Thymus (tissue), 11 donors: ENCODE results near the gene SELENOW. TPM values are rescaled to one million over a fixed set of nuclear protein-coding genes. Genes with fewer than 3 reads are reported as not detected.
"Not testable (repeated sequence)": the region's sequence is repeated elsewhere in the genome, so short reads cannot be mapped to it uniquely, and the experiment has no call there.

ENCODE experiments used
- DNase-seq, 9 donors: peaks; one replicate each; pipeline ENCODE4 v3.0.0-alpha.2; 2013; ENCODE audit warnings: low spot score in 9 of 9, low read depth in 6 of 9, missing footprints in 1 of 9
- H3K27ac ChIP-seq, 2 donors: one replicate each; pipeline ENCODE4 v1.5.1; 2013; ENCODE audit warnings: control low read depth in 1 of 2, low read depth in 1 of 2, low read length in 1 of 2, mild to moderate bottlenecking in 1 of 2, moderate library complexity in 1 of 2
- H3K27me3 ChIP-seq, 2 donors: one replicate each; pipeline ENCODE4 v1.5.1; 2013; ENCODE audit warnings: low read length in 1 of 2; ENCODE audit not compliant: control insufficient read depth in 2 of 2, insufficient read depth in 1 of 2
- H3K36me3 ChIP-seq, 2 donors: one replicate each; pipeline ENCODE4 v1.5.1; 2013; ENCODE audit warnings: low read length in 1 of 2, mild to moderate bottlenecking in 1 of 2, moderate library complexity in 1 of 2; ENCODE audit not compliant: control insufficient read depth in 2 of 2, insufficient read depth in 2 of 2
- H3K4me1 ChIP-seq, 2 donors: one replicate each; pipeline ENCODE4 v1.5.1; 2013; ENCODE audit warnings: low read length in 2 of 2; ENCODE audit not compliant: control insufficient read depth in 2 of 2, insufficient read depth in 2 of 2
- H3K4me3 ChIP-seq, 2 donors: one replicate each; pipeline ENCODE4 v1.5.1; 2013; ENCODE audit warnings: low read length in 2 of 2, control low read depth in 1 of 2, mild to moderate bottlenecking in 1 of 2
- H3K9me3 ChIP-seq, 2 donors: one replicate each; pipeline ENCODE4 v1.5.1; 2013; ENCODE audit warnings: low read length in 1 of 2, mild to moderate bottlenecking in 1 of 2; ENCODE audit not compliant: control insufficient read depth in 2 of 2, insufficient read depth in 1 of 2
- WGBS: extraction: QIAGEN DNeasy Blood & Tissue Kit; methylation state at CpG from one replicate; pipeline ENCODE4 v1.1.7; 2013; 5-methylcytosine and 5-hydroxymethylcytosine counted together
- polyA plus RNA-seq: library from polyadenylated mRNA; stranded (reverse); fragments of 200-250 nt; gene quantifications from one replicate; pipeline ENCODE4 v1.2.3, GENCODE V29; 2013
- total RNA-seq: library from RNA; stranded (reverse); fragments of 120-200 nt; gene quantifications from one replicate; pipeline ENCODE4 v1.2.4, GENCODE V29; 2013
- donor health status: healthy.

Gene SELENOW
- total and polyA plus RNA-seq, 2 donors, result 198 to 349 TPM

DNA sequence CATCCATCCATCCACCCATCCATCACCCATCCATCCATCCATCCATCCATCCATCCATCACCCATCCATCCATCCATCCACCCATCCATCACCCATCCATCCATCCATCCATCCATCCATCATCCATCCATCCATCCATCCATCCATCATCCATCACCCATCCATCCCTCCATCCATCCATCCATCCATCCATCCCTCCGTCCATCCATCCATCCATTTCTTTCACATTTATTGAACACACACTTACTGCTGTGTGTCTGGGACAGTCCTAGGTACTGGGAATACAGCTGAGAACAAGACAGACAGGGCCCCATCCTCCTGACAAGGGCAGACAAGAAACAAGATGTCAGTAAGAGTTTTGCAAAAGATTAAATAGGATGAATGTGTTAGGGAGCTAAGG is 39.7 kb downstream of the SELENOW start:
- not testable (repeated sequence) for H3K9me3 ChIP-seq, H3K4me3 ChIP-seq, H3K4me1 ChIP-seq, DNase-seq, H3K36me3 ChIP-seq, H3K27ac ChIP-seq
- WGBS, result 98% methylated on average over 1 of the region's 1 CpG
- H3K27me3 ChIP-seq, result peaks cover 0 to 34% of the 10 kb centered on the region in 2 donors

DNA sequence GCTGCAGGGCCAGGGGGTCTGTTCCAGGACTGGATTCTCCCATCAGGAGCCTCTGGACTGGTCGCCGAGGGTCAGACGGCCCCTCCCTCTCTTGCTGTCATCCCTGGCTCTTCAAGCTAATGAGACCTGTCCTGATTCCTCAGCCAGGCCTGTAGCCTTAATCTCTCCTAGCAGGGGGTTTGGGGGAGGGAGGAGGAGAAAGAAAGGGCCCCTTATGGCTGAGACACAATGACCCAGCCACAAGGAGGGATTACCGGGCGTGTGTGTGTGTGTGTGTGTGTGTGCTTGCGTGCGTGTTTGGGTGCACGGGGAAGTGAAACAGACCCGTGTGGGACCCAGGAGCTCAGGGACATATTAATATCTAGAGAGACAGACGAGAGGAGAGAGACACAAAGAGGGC is 41.4 kb downstream of the SELENOW start:
- Histone ChIP-seq H3K9me3 (no peaks in the 10 kb centered on the region), H3K27me3 (peaks cover 0 to 34% of the 10 kb centered on the region in 2 donors), H3K4me1 (no peaks in the 10 kb centered on the region), H3K36me3 (no peaks in the 10 kb centered on the region), H3K27ac (no peak overlapping the region), H3K4me3 (no peak overlapping the region)
- WGBS, result 23% methylated on average over 10 of the region's 10 CpGs
- DNase-seq, result no peak

DNA sequence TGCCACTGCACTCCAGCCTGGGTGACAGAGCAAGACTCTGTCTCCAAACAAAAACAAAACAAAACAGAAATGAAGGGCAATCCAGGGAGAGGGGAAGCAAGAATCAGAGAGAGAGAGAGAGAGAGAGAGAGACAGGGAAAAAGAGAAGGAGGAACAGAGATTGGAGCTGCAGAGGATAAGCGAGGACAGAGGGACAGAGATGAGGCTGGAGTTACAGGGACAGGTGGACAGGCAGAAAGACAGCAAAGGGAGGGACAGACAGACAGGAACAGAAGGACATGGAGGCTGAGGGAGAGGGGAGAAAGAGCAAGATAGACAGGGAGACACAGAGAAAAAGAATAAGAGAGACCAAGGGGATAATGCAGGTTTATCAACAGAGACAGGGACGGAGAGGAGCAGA is 41.9 kb downstream of the SELENOW start:
- no peaks in the 10 kb centered on the region for H3K9me3 ChIP-seq
- no peaks in the 10 kb centered on the region for H3K4me1 ChIP-seq
- DNase-seq, result no peak
- WGBS, result 78% methylated on average over 2 of the region's 2 CpGs
- no peak overlapping the region for H3K27ac ChIP-seq
- H3K36me3 ChIP-seq, result no peaks in the 10 kb centered on the region
- peaks cover 0 to 34% of the 10 kb centered on the region in 2 donors for H3K27me3 ChIP-seq
- H3K4me3 ChIP-seq, result no peak overlapping the region

DNA sequence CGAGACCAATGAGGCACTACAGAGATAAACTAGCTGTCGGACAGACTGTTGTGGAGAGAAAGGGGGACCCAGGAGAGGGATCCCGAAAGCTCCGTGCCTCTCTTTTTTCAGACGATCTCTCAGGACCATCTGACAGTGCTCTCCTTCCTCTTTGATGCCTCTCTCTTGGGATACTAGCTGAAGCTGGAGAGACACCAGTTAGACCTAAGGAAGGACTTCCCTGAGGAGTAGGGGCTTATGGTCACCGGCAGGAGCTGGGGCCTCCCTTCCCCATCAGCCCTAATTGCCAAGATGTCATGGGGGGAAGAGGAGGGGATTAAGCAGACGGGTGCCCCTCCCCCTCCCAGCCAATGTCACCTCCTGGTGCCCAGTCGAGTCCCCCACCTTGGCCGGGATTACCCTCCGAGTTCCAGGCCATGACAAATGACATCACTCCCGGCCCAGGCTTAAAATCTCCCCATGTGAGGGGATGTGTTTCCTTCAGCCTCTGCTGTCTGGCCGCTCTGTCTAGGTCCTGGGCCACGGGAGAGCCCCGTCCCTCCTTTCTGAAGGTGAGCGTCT is 43.0 kb downstream of the SELENOW start, which contains the start of gene CRX:
TSS of gene CRX (plus strand) at position 478 of the 561 bp plus-strand sequence. CDS start 12,507 bp downstream, outside the sequence.
- no peak for DNase-seq
- no peak within 1 kb of the TSS for H3K4me3 ChIP-seq
- H3K4me1 ChIP-seq, result no peaks in the 10 kb centered on the region
- H3K36me3 ChIP-seq, result no peaks in the 10 kb centered on the region
- no peaks in the 10 kb centered on the region for H3K9me3 ChIP-seq
- H3K27ac ChIP-seq, result no peak within 1 kb of the TSS
- WGBS, result 54% methylated on average over 15 of the region's 15 CpGs
- H3K27me3 ChIP-seq, result peaks cover 0 to 34% of the 10 kb centered on the region in 2 donors

DNA sequence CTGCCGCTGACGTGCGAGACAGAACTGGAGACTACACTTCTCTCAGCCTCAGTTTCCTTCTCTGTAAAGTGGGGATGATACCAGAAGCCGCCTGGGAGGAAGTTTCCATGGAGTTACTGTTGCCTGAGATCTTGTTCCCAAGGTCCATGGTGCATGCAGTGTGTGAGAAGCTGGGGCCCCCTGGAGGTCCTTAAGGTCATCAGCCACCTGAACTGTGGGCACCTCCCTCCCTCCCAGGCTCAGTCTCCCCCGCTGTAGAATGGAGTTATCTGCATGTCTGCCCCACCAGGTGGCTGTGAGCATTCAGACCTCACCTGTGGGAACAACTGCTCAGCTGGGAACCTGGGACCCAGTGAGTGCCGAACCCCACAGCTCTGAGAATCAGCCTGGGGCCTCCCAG is 45.9 kb downstream of the SELENOW start:
- DNase-seq, result no peak
- no peaks in the 10 kb centered on the region for H3K4me1 ChIP-seq
- H3K27me3 ChIP-seq, result peaks cover 0 to 29% of the 10 kb centered on the region in 2 donors
- no peaks in the 10 kb centered on the region for H3K36me3 ChIP-seq
- no peak overlapping the region for H3K27ac ChIP-seq
- WGBS, result 90% methylated on average over 6 of the region's 6 CpGs
- H3K4me3 ChIP-seq, result no peak overlapping the region
- no peaks in the 10 kb centered on the region for H3K9me3 ChIP-seq

DNA sequence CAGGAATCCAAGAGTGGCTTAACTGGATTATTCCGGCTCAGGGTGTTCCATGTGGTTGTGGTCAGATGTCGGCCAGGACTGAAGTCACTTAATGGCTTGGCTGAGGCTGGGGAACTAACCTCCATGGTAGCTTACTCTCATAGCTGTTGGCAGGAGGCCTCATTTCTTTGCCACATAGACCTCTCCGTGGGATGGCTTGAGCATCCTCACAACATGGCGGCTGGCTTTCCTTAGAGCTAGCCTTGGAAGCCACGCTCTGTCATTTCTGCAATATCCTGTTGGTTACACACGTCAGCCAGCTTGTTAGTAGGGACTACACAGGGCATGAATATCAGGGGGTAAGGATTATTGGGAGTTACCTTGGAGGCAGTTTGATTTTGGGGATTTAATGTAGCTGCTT is 48.3 kb downstream of the SELENOW start:
- H3K4me1 ChIP-seq, result no peaks in the 10 kb centered on the region
- no peak for DNase-seq
- 94% methylated on average over 6 of the region's 6 CpGs for WGBS
- H3K27ac ChIP-seq, result no peak overlapping the region
- H3K9me3 ChIP-seq, result no peaks in the 10 kb centered on the region
- H3K27me3 ChIP-seq, result peaks cover 0 to 5% of the 10 kb centered on the region in 2 donors
- no peak overlapping the region for H3K4me3 ChIP-seq
- H3K36me3 ChIP-seq, result no peaks in the 10 kb centered on the region

DNA sequence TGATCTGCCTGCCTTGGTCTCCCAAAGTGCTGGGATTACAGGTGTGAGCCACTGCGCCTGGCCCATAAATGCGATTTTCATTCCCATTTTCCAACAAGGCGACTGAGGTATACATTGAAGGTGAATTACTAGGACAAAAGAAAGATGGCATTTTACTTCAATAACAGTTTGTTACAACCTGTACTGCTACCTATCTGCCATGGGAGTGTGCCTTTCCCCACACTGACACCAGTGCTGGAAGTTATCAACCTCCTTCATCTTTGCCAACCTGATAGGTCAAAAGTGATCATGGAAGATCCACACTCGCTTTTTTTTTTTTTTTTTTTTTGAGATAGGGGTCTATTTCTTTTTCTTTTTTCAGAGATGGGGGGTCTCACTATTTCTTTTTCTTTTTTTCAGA is 54.2 kb downstream of the SELENOW start:
- 85% methylated on average over 4 of the region's 4 CpGs for WGBS
- no peaks in the 10 kb centered on the region for H3K4me1 ChIP-seq
- H3K27ac ChIP-seq, result no peak overlapping the region
- no peaks in the 10 kb centered on the region for H3K9me3 ChIP-seq
- no peaks in the 10 kb centered on the region for H3K36me3 ChIP-seq
- no peak for DNase-seq
- H3K27me3 ChIP-seq, result no peaks in the 10 kb centered on the region
- no peak overlapping the region for H3K4me3 ChIP-seq

Other genes starting within 250 kb of the SELENOW start
- 0.14 TPM for gene ZNF541, start 205.6 kb upstream of the SELENOW start, total RNA-seq
- 0.39 TPM for gene ZNF541, start 205.6 kb upstream of the SELENOW start, polyA plus RNA-seq
- gene BICRA, start 169.6 kb upstream of the SELENOW start, total RNA-seq, result 1.5 TPM
- 8.1 TPM for gene BICRA, start 169.6 kb upstream of the SELENOW start, polyA plus RNA-seq
- 1.9 TPM for gene EHD2, start 65.3 kb upstream of the SELENOW start, total RNA-seq
- gene EHD2, start 65.3 kb upstream of the SELENOW start, polyA plus RNA-seq, result 14.2 TPM
- gene NOP53, start 33.2 kb upstream of the SELENOW start, total RNA-seq, result 324 TPM
- gene NOP53, start 33.2 kb upstream of the SELENOW start, polyA plus RNA-seq, result 621 TPM
- not detected for gene TPRX1, start 25.8 kb downstream of the SELENOW start, total RNA-seq
- gene TPRX1, start 25.8 kb downstream of the SELENOW start, polyA plus RNA-seq, result not detected
- under 0.01 TPM for gene CRX, start 43.2 kb downstream of the SELENOW start, total RNA-seq
- gene CRX, start 43.2 kb downstream of the SELENOW start, polyA plus RNA-seq, result 0.05 TPM
- gene TPRX2, start 80.5 kb downstream of the SELENOW start, total RNA-seq, result not detected
- gene TPRX2, start 80.5 kb downstream of the SELENOW start, polyA plus RNA-seq, result not detected
- not detected for gene SULT2A1, start 107.6 kb downstream of the SELENOW start, total RNA-seq
- gene SULT2A1, start 107.6 kb downstream of the SELENOW start, polyA plus RNA-seq, result 0.02 TPM
- not detected for gene BSPH1, start 213.5 kb downstream of the SELENOW start, total RNA-seq
- not detected for gene BSPH1, start 213.5 kb downstream of the SELENOW start, polyA plus RNA-seq
- gene ELSPBP1, start 215.9 kb downstream of the SELENOW start, total RNA-seq, result 0.24 TPM
- gene ELSPBP1, start 215.9 kb downstream of the SELENOW start, polyA plus RNA-seq, result 0.32 TPM